Neural progenitor cell (in vitro differentiated cells): Measurements from ENCODE around the gene LPAR6. TPM values are rescaled to one million over a fixed set of nuclear protein-coding genes. Genes with fewer than 3 reads are reported as not detected.

ENCODE experiments used
- DNase-seq: peaks from one replicate; pipeline ENCODE4 v3.0.0-alpha.2; 2016; ENCODE audit warnings: low spot score
- H2AFZ ChIP-seq: fragments of 200-600 bp; sonication (generic); replicated peaks from 2 replicates; pipeline ENCODE4 v1.6.1; 2016; ENCODE audit warnings: antibody characterized with exemption
- H3F3A ChIP-seq: fragments of 200-600 bp; sonication (generic); 2 replicates; pipeline ENCODE4 v1.6.1; 2016; ENCODE audit warnings: antibody characterized with exemption, low read depth
- H3K27ac ChIP-seq: fragments of 200-600 bp; sonication (generic); 2 replicates; pipeline ENCODE4 v1.5.1; 2016; ENCODE audit warnings: mild to moderate bottlenecking
- H3K27me3 ChIP-seq: fragments of 200-600 bp; sonication (generic); 2 replicates; pipeline ENCODE4 v1.6.1; 2016; ENCODE audit warnings: mild to moderate bottlenecking, moderate library complexity
- H3K36me3 ChIP-seq: fragments of 200-600 bp; sonication (generic); 2 replicates; pipeline ENCODE4 v1.5.1; 2016
- H3K4me1 ChIP-seq: fragments of 200-600 bp; sonication (generic); 2 replicates; pipeline ENCODE4 v1.6.1; 2016; ENCODE audit warnings: mixed run types
- H3K4me2 ChIP-seq: fragments of 200-600 bp; sonication (generic); 2 replicates; pipeline ENCODE4 v1.6.1; 2016
- H3K4me3 ChIP-seq: fragments of 200-600 bp; sonication (generic); 2 replicates; pipeline ENCODE4 v1.5.1; 2016
- H3K79me2 ChIP-seq: fragments of 200-600 bp; sonication (generic); 2 replicates; pipeline ENCODE4 v1.6.1; 2016; ENCODE audit warnings: low read depth
- H3K9ac ChIP-seq: fragments of 200-600 bp; sonication (generic); 2 replicates; pipeline ENCODE4 v1.6.1; 2016
- H3K9me3 ChIP-seq: fragments of 200-600 bp; sonication (generic); 2 replicates; pipeline ENCODE4 v1.5.1; 2016; ENCODE audit warnings: low read depth
- H4K20me1 ChIP-seq: fragments of 200-600 bp; sonication (generic); 2 replicates; pipeline ENCODE4 v1.6.1; 2016; ENCODE audit warnings: low read depth
- H3K27ac Mint-ChIP-seq: 3 replicates; pipeline ENCODE4 v1.8.0; 2021; ENCODE audit warnings: mixed read lengths
- H3K27me3 Mint-ChIP-seq: 2 replicates; pipeline ENCODE4 v1.8.0; 2022; ENCODE audit warnings: low read depth, mild to moderate bottlenecking, inconsistent platforms, moderate library complexity, mixed read lengths; ENCODE audit not compliant: insufficient read depth
- H3K36me3 Mint-ChIP-seq: 3 replicates; pipeline ENCODE4 v1.8.0; 2021; ENCODE audit warnings: mixed read lengths
- H3K4me1 Mint-ChIP-seq: 3 replicates; pipeline ENCODE4 v1.8.0; 2021; ENCODE audit warnings: mixed read lengths
- H3K4me3 Mint-ChIP-seq: 3 replicates; pipeline ENCODE4 v1.8.0; 2021; ENCODE audit warnings: mild to moderate bottlenecking, moderate library complexity, mixed read lengths
- H3K9me3 Mint-ChIP-seq: 3 replicates; pipeline ENCODE4 v1.8.0; 2020; ENCODE audit warnings: mixed read lengths
- CTCF ChIP-seq: fragments of 200-600 bp; sonication (generic); IDR thresholded peaks from 2 replicates; pipeline ENCODE4 v1.5.1; 2017; ENCODE audit warnings: antibody characterized with exemption, mild to moderate bottlenecking
- EZH2 ChIP-seq: fragments of 200-600 bp; sonication (generic); IDR thresholded peaks from 2 replicates; pipeline ENCODE4 v1.6.1; 2017; ENCODE audit warnings: antibody characterized with exemption, mild to moderate bottlenecking, moderate library complexity
- EZH2phosphoT487 ChIP-seq: fragments of 200-600 bp; sonication (generic); IDR thresholded peaks from 2 replicates; pipeline ENCODE4 v1.6.1; 2017; ENCODE audit warnings: antibody characterized with exemption
- total RNA-seq: library from RNA; depleted of rRNA; stranded (reverse); fragments of >200 nt; gene quantifications from 2 replicates; pipeline ENCODE4 v1.2.3, GENCODE V29; 2015; ENCODE audit warnings: low replicate concordance

The LPAR6 gene
- total RNA-seq, 1 donor from 2014 or later: 4.6 TPM

GRCh38 chr13:48400850-48401291, 12.0 kb downstream of the LPAR6 start:
- no peak for DNase-seq
- Histone ChIP-seq H3K4me1 (no peaks in the 10 kb centered on the region), H2AFZ (no peak overlapping the region), H3K27me3 (no peaks in the 10 kb centered on the region), H3K9me3 (no peaks in the 10 kb centered on the region), H3K36me3 (no peaks in the 10 kb centered on the region), H4K20me1 (no peaks in the 10 kb centered on the region), H3K27ac (no peak overlapping the region), H3K79me2 (no peaks in the 10 kb centered on the region), H3F3A (no peaks in the 10 kb centered on the region), H3K4me3 (no peak overlapping the region), H3K4me2 (no peak overlapping the region), H3K9ac (no peak overlapping the region)
- TF ChIP-seq EZH2: no peak
- TF ChIP-seq CTCF: no peak
- TF ChIP-seq EZH2phosphoT487: no peak
- H3K27ac Mint-ChIP-seq: peak overlapping the region; percentile 16
- H3K9me3 Mint-ChIP-seq: peaks cover 5% of the 10 kb centered on the region
- no peaks in the 10 kb centered on the region for H3K27me3 Mint-ChIP-seq
- H3K4me1 Mint-ChIP-seq: no peaks in the 10 kb centered on the region
- H3K4me3 Mint-ChIP-seq: no peak overlapping the region
- H3K36me3 Mint-ChIP-seq: peaks cover 2% of the 10 kb centered on the region

- H2AFZ ChIP-seq: no peak overlapping the region
- H3K79me2 ChIP-seq: no peaks in the 10 kb centered on the region
- no peak overlapping the region for H3K4me2 ChIP-seq
- no peaks in the 10 kb centered on the region for H3K27me3 Mint-ChIP-seq
- H3K9me3 ChIP-seq: no peaks in the 10 kb centered on the region
- no peak for DNase-seq
- no peak overlapping the region for H3K4me3 ChIP-seq
- peaks cover 12% of the 10 kb centered on the region for H3K9me3 Mint-ChIP-seq
- H3K36me3 Mint-ChIP-seq: peaks cover 8% of the 10 kb centered on the region
- H3K36me3 ChIP-seq: no peaks in the 10 kb centered on the region
- H3K4me3 Mint-ChIP-seq: no peak overlapping the region
- H3K4me1 Mint-ChIP-seq: no peaks in the 10 kb centered on the region
- no peaks in the 10 kb centered on the region for H4K20me1 ChIP-seq
- no peaks in the 10 kb centered on the region for H3F3A ChIP-seq
- no peaks in the 10 kb centered on the region for H3K27me3 ChIP-seq
- H3K4me1 ChIP-seq: no peaks in the 10 kb centered on the region
- H3K9ac ChIP-seq: no peak overlapping the region
- no peak overlapping the region for H3K27ac ChIP-seq
- H3K27ac Mint-ChIP-seq: no peak overlapping the region
- TF ChIP-seq EZH2: no peak
- no peak for TF ChIP-seq CTCF
- no peak for TF ChIP-seq EZH2phosphoT487
Observed at GRCh38 chr13:48400090-48400694, 12.7 kb downstream of the LPAR6 start.

GRCh38 chr13:48398450-48399095, 14.3 kb downstream of the LPAR6 start:
- H3K4me1 ChIP-seq: no peaks in the 10 kb centered on the region
- H3K4me2 ChIP-seq: no peak overlapping the region
- no peaks in the 10 kb centered on the region for H3K27me3 ChIP-seq
- TF ChIP-seq EZH2: no peak
- no peak for TF ChIP-seq EZH2phosphoT487
- TF ChIP-seq CTCF: no peak
- H3K36me3 Mint-ChIP-seq: peaks cover 15% of the 10 kb centered on the region
- H3K4me3 ChIP-seq: no peak overlapping the region
- DNase-seq: no peak
- H3F3A ChIP-seq: no peaks in the 10 kb centered on the region
- peaks cover 16% of the 10 kb centered on the region for H3K9me3 Mint-ChIP-seq
- H3K4me1 Mint-ChIP-seq: no peaks in the 10 kb centered on the region
- H3K79me2 ChIP-seq: no peaks in the 10 kb centered on the region
- H3K27ac Mint-ChIP-seq: no peak overlapping the region
- no peaks in the 10 kb centered on the region for H3K36me3 ChIP-seq
- no peak overlapping the region for H3K9ac ChIP-seq
- no peak overlapping the region for H3K4me3 Mint-ChIP-seq
- H3K9me3 ChIP-seq: no peaks in the 10 kb centered on the region
- H3K27me3 Mint-ChIP-seq: no peaks in the 10 kb centered on the region
- H3K27ac ChIP-seq: no peak overlapping the region
- H2AFZ ChIP-seq: no peak overlapping the region
- H4K20me1 ChIP-seq: no peaks in the 10 kb centered on the region
